GM12865 (cell line): ENCODE results near the gene FOXP2.
"Not testable (repeated sequence)": the region's sequence is repeated elsewhere in the genome, so short reads cannot be mapped to it uniquely, and the experiment has no call there.

Experiments
- DNase-seq: peaks from one replicate; pipeline ENCODE4 v3.0.0; 2010; ENCODE audit warnings: low read depth
- H3K4me3 ChIP-seq: 2 replicates; pipeline ENCODE4 v1.5.1; 2011; ENCODE audit warnings: mild to moderate bottlenecking, low read depth, low read length, control low read depth
- CTCF ChIP-seq: IDR thresholded peaks from 2 replicates; pipeline ENCODE4 v1.5.1; 2011; ENCODE audit warnings: low read length, control low read depth, low read depth, inconsistent platforms; ENCODE audit not compliant: insufficient read depth; ENCODE audit errors: missing control alignments

Gene FOXP2

GRCh38 chr7:114414156-114415063 lies at the start of gene FOXP2:
FOXP2 (plus strand) TSS chr7:114414815; CDS start chr7:114426512, 11,697 bp downstream.
- peak; percentile 7 for DNase-seq
- TF ChIP-seq CTCF, result no peak
- H3K4me3 ChIP-seq, result no peak within 1 kb of the TSS

GRCh38 chr7:114365791-114366190 lies 48.8 kb upstream of the FOXP2 start:
- no peak overlapping the region for H3K4me3 ChIP-seq
- no peak for DNase-seq
- no peak for TF ChIP-seq CTCF

GRCh38 chr7:114368492-114368891 lies 46.1 kb upstream of the FOXP2 start:
- no peak overlapping the region for H3K4me3 ChIP-seq
- no peak for TF ChIP-seq CTCF
- no peak for DNase-seq

- no peak overlapping the region for H3K4me3 ChIP-seq
- no peak for TF ChIP-seq CTCF
- DNase-seq, result no peak
These were observed 45.3 kb upstream of the FOXP2 start for GRCh38 chr7:114369294-114369693.

GRCh38 chr7:114372619-114373018 lies 42.0 kb upstream of the FOXP2 start:
- no peak for DNase-seq
- TF ChIP-seq CTCF, result no peak
- H3K4me3 ChIP-seq, result no peak overlapping the region

- no peak for DNase-seq
- TF ChIP-seq CTCF, result no peak
These were observed 38.7 kb upstream of the FOXP2 start for GRCh38 chr7:114375907-114376306.

GRCh38 chr7:114383946-114384345 lies 30.7 kb upstream of the FOXP2 start:
- not testable (repeated sequence) for DNase-seq, H3K4me3 ChIP-seq

More at GRCh38 chr7:114375907-114376306, 38.7 kb upstream of the FOXP2 start:
- H3K4me3 ChIP-seq, result no peak overlapping the region

- DNase-seq, H3K4me3 ChIP-seq: not testable (repeated sequence)
These were observed 30.3 kb upstream of the FOXP2 start for GRCh38 chr7:114384346-114384745.
